Sigmoid colon (tissue), 4 donors: Measurements from ENCODE around the gene NRG3.

Experiments
- EP300 ChIP-seq, 4 donors: sonication (generic); formaldehyde crosslinking; IDR thresholded peaks; one replicate each; pipeline ENCODE4 v1.6.1; 2017; ENCODE audit warnings: antibody characterized with exemption in 4 of 4
- POLR2A ChIP-seq, 2 donors: fragments of 450-650 bp; IDR thresholded peaks; one replicate each; pipeline ENCODE4 v1.6.1; 2016; ENCODE audit warnings: antibody characterized with exemption in 2 of 2, mild to moderate bottlenecking in 2 of 2, moderate library complexity in 2 of 2
- POLR2AphosphoS5 ChIP-seq, 4 donors: sonication (generic); formaldehyde crosslinking; IDR thresholded peaks; one replicate each; pipeline ENCODE4 v1.6.1; 2017; ENCODE audit warnings: antibody characterized with exemption in 4 of 4
- TF ChIP-seq, protein P1 (sequence below), 4 experiments: fragments of 450-650 bp in 3 of 4; fragments of 200-600 bp in 1 of 4; IDR thresholded peaks; one replicate each; pipeline ENCODE4 v1.5.1; 2016 to 2019; ENCODE audit warnings: antibody characterized with exemption in 4 of 4, mild to moderate bottlenecking in 3 of 4, moderate library complexity in 2 of 4

DNA sequence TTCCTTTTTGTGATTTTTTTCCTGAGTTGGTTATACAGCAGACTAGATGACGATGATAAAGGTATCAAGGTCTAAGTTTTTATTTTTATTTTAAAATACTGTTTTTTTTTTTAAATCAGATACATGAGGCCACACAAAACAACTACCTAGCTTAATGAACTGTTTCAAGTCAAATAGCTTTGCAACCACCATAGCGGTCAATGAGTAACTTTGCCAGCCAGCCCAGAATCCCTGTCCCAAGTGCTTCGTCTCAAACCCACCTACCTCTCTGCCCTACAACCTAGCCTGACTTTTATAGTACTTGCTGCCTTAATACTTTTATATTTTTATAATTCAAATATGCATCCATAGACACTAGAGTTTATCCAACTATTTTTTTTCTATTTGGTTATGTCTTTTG, 676.5 kb downstream of the NRG3 start:
- TF ChIP-seq, protein P1, sequence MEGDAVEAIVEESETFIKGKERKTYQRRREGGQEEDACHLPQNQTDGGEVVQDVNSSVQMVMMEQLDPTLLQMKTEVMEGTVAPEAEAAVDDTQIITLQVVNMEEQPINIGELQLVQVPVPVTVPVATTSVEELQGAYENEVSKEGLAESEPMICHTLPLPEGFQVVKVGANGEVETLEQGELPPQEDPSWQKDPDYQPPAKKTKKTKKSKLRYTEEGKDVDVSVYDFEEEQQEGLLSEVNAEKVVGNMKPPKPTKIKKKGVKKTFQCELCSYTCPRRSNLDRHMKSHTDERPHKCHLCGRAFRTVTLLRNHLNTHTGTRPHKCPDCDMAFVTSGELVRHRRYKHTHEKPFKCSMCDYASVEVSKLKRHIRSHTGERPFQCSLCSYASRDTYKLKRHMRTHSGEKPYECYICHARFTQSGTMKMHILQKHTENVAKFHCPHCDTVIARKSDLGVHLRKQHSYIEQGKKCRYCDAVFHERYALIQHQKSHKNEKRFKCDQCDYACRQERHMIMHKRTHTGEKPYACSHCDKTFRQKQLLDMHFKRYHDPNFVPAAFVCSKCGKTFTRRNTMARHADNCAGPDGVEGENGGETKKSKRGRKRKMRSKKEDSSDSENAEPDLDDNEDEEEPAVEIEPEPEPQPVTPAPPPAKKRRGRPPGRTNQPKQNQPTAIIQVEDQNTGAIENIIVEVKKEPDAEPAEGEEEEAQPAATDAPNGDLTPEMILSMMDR (IDR thresholded peaks at IDR 0.05) = no peak
- no peak for TF ChIP-seq POLR2A (IDR thresholded peaks at IDR 0.05)
- TF ChIP-seq EP300 (IDR thresholded peaks at IDR 0.05) = no peak
- TF ChIP-seq POLR2AphosphoS5 (IDR thresholded peaks at IDR 0.05) = no peak
